ENCODE results near the gene SLC35B4.

The SLC35B4 gene

GRCh38 chr7:134246347-134246746 is 70.4 kb downstream of the SLC35B4 start:
- no peak overlapping the region for H3K27ac ChIP-seq
- no peak overlapping the region for H3K4me3 ChIP-seq

DNA sequence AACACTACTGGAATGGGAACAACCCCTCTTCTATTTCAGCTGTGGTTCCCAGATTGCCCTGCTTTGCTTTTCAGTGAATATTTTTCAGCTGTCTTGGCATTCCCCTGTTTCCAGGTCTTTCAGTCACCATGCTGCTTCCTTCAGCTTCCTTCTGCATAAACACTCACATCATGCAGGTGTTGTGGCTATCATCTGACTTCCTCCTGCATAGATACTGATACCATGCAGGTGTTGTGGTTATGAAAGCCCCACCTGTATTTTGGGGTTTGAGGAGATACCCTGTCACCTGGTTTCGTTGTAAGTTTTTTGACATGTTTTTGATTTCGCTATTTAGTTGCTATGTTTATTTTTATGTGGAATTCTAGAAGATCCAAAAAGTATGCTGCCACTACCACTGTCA is 71.5 kb downstream of the SLC35B4 start:
- Histone ChIP-seq H3K27ac (no peak overlapping the region), H3K4me3 (no peak overlapping the region)

Measured in skin epidermis (tissue), 12 donors.